DOHH2 (cell line): ENCODE data around the gene KRT6C.

Experiments used
- EZH2phosphoT487 ChIP-seq: fragments of 200-600 bp; sonication (generic); IDR thresholded peaks from 2 replicates; pipeline ENCODE4 v1.6.1; 2017; ENCODE audit warnings: borderline replicate concordance, mild to moderate bottlenecking, antibody characterized with exemption, low read length, moderate library complexity, mixed read lengths
- TF ChIP-seq, protein P1 (sequence below): fragments of 200-600 bp; sonication (generic); IDR thresholded peaks from one replicate; pipeline ENCODE4 v1.5.1; 2014; ENCODE audit warnings: antibody characterized with exemption, mild to moderate bottlenecking, low read depth, low read length; ENCODE audit not compliant: poor library complexity, severe bottlenecking

DNA sequence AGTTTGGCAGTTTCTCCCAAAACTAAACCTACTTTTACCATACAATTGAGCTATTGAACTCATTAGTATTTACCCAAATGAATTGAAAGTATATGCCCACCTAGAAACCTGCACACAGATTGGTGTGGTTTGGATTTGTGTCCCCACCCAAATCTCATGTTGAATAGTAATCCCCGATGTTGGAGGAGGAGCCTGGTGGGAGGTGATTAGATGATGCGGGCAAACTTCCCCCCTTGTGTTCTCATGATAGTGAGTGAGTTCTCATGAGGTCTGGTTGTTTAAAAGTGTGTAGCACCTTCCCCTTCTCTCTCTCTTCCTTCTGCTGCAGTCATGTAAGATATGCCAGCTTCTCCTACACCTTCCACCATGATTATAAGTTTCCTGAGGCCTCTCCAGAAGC is 4.0 kb upstream of the KRT6C start:
- TF ChIP-seq, protein P1, sequence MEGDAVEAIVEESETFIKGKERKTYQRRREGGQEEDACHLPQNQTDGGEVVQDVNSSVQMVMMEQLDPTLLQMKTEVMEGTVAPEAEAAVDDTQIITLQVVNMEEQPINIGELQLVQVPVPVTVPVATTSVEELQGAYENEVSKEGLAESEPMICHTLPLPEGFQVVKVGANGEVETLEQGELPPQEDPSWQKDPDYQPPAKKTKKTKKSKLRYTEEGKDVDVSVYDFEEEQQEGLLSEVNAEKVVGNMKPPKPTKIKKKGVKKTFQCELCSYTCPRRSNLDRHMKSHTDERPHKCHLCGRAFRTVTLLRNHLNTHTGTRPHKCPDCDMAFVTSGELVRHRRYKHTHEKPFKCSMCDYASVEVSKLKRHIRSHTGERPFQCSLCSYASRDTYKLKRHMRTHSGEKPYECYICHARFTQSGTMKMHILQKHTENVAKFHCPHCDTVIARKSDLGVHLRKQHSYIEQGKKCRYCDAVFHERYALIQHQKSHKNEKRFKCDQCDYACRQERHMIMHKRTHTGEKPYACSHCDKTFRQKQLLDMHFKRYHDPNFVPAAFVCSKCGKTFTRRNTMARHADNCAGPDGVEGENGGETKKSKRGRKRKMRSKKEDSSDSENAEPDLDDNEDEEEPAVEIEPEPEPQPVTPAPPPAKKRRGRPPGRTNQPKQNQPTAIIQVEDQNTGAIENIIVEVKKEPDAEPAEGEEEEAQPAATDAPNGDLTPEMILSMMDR: no peak
- TF ChIP-seq EZH2phosphoT487: no peak
